Midbrain (tissue), 1 donor: ENCODE data around the gene GPR146.
A peak's percentile ranks its signal among the peaks of the same experiment; 100 is the strongest.

Source experiments
- DNase-seq: peaks from one replicate; lab custom pipeline; 2025; lab: John Stamatoyannopoulos, UW

GPR146 gene

DNA sequence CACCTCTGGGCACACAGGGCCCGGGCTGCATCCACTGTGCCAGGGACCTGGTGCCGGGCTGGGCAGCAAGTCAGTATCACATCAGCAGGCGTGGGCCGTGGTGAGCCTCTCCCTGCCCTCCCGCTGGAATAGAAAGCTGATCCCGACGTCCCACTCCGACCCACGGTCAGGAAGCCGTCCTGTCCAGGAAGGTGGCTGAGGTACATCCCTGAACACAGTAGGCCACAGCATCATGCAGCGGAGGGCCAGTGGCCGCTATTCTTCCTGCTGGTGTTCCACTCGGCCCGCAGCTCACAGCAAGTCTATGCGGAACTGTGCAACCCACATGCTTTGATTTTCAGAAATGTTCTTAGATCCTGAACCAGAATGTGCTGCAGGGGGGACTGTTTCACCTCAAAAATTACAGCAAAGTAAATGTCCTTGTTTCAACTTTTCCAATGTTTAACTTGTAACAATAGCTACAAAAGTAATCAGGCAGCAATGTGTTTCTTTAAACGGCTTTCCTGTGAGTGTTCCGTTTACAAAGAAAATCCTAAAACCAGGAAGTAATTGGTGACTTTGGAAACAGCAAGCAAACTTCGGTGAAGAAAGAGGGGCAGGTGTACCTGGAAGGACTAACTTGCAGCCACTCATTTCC lies 676 bp upstream of the GPR146 start:
- DNase-seq, result no peak

DNA sequence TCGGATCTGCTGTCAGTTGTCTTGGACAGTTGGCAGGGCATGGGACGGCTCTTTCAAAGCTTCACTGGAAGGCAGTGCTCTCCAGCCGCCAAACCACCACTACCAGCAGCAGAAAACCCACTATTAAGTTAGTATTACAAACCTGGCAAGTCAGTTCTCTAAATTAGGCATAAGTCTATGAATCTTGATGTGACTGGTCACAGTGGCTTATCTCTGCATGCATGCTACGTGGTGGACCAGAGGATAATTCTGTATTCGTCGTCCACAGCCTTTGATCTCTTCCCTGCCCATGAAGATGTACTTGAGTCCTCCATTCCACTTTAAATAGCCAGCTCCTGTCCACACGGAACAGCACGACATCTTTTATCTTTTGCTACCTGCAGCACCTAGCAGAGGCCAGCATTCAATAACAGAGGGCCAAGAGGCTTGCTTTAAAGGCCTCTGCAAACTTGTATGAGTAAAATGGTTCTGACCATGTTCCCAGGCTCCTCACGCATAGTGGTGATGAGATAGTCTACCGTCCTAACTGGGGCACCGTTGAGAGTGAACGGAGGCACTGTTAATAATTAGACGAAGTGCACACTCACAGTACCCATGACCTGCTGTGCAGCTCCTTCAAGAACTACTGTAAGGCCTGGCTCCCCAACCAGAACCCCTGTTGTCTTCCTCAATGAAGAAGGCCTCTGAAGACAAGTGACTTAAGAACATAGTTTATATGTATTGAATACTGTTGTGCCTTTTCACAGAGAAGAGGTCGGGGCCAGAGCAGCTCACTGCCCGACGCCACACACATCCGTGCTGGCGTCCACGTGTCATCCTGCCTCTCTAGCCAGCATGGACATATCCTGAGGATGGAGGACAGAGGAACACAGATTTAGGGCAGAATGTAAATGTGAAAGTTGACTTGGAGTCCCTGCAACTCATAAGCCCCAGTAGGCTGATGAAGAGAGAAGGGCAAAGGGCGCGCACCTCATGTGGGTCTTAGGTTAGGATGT lies 1.0 kb downstream of the GPR146 start:
- DNase-seq, result no peak

DNA sequence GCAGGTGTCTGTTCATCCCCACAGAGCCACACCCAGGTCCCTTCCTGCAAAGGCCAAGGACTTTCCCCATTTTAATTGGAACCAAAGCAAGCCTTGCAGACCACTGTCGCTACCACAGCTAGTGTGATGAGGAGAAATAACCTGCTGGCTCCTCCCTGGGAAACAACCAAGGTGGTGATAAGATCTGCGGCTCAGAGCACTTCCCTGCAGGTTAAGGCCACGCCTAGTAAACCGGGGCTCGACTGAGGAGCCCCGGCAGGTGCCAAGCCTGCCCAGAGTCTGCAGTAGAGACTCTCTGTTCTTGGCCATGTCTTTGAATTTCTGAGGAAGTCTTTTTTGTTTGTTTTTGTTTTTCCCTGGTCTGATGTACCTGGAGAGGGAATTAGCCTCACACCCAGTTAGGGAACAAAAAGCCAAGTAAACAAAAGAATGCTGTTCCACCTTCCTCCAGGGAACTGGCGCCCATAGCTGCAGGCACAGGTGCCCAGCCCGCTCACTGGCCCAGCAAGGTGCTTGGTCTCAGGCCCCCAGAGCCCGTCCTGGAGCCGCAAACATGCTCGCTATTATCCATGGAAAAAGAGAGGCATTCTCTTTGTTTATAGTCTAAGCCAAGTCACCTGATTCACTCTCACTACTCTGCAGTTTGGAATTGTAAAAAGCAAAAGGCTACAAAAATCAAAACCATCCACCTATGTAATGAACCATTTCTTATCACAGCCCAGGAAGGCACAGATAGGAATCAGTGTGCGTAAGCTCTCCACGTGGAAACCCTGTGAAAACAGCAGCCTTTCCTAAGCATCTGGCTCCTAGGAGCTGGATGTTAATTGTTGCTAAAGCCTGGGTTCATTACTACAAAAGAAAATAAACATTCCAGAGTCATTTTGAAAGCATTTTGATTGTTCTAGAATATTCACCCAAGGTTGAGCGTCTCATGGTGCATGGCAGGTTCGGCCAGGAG lies 2.7 kb downstream of the GPR146 start:
- DNase-seq, result no peak

DNA sequence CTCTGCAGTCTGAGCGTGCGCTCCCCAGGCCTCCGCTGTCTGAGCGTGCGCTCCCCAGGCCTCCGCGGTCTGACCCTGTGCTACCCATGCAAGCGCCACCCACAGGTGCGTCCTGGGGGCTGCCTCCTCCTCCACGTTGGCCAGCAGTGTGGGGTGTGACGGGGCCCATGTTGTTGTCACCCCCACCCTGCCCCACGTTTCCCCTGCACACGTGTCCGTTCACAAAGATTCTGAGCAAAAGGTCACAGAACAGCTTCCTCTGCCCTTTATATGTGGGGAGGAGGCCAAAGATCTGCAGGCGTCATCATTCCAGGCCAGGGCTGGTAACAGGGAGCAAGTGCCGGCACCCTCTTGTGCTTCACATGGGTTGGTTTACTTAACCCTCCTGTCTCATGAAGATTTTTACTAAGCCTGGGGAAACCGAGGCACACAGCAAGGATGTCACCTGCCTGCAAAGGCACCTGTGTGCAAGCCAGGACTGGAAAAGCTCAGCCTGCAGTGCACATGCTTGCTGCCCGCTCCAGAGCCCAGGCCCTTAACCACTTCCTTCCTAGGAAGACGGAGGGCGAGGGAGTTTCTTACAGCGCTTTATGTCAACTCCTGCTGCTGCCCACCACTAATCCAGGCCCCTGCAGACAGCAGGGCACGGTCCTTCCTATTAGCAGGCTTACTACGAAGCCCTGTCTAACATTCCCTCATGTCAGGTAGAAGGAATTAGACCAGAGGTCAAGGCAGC lies 4.8 kb downstream of the GPR146 start:
- no peak for DNase-seq

DNA sequence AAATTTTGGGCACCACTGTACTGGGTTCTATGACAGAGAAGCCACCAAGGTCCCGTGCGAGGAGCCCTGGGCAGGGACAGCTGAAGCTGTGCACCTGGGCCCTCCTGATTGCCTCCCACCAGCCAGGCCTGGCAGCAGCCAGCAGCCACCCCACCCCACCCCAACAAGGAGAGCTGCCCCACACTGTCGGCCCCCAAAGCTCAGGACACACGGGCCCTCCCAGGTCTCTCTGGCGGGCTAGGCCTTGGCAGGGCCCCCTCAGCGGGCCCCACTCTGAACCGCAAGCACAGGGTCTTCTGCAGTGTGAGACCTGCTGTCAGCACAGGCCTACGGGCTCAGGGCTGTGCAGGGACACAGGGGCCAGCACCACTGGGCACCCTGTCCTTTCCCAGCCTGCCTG lies 5.5 kb downstream of the GPR146 start:
- no peak for DNase-seq

DNA sequence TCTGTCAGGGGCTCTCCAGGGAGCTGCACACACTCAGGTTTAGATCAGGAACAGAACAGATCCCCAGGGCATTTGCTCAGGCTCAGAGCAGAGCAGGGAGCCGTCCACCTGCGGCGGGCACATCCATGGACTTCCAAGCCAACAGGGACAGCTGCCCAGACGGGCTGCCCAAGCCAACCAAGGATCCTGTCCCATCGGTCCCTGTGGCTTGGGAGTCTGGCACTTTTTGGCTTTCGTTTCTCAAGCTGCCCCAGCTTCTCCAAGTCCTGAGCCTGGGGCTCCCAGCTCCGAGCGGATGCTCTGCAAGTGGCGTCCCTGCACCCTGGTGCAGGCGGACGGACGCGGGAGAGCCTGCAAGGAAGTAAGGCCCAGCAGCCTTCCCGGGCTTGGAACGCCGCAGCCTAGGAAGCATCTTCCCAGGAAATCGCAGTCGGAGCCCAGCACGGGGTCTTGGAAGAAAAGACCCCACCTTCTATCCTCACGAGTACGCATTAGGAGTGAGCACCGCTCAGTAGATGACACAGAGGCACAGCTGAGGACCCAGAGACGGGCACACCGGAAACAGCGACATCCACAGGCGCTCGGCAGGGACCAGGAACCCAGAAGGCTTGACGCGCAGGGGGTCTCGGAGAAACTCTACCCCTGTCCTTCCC lies 6.0 kb downstream of the GPR146 start:
- DNase-seq, result no peak

DNA sequence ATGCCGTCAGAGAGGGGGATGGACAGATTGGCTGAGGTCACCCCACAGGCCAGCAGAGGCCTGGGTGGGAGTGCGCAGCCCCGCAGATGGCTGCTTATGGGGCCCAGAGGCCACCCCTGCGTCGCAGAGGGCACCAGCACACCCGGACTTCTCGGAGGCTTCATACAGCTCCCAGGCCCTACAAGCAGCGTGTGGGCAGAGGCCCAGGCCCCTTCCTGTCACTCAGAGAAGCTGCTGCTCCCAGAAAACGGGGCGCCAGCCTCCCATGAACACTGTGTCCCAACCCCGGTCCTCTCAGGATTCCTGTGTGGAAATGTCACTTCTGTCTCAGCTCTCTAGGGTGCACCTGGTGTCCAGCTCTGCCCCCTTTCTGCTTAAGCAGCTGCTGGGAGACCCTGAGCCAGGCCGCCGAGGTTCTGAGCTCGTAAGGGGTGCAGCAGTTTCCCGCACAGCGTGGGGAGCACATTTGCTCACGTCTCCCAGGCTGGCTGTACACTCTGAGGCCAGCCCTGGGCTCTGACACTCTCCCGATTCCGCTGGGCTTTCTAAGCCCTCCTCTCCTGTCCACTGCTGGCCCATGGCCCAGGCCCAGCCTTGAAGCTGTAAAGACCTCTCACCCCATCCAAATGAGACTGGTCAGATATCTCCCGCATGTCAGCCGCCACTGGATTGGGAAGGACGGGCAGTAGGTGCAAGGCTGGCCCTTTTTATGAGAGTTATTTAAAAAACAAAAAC lies 6.8 kb downstream of the GPR146 start:
- DNase-seq, result no peak

DNA sequence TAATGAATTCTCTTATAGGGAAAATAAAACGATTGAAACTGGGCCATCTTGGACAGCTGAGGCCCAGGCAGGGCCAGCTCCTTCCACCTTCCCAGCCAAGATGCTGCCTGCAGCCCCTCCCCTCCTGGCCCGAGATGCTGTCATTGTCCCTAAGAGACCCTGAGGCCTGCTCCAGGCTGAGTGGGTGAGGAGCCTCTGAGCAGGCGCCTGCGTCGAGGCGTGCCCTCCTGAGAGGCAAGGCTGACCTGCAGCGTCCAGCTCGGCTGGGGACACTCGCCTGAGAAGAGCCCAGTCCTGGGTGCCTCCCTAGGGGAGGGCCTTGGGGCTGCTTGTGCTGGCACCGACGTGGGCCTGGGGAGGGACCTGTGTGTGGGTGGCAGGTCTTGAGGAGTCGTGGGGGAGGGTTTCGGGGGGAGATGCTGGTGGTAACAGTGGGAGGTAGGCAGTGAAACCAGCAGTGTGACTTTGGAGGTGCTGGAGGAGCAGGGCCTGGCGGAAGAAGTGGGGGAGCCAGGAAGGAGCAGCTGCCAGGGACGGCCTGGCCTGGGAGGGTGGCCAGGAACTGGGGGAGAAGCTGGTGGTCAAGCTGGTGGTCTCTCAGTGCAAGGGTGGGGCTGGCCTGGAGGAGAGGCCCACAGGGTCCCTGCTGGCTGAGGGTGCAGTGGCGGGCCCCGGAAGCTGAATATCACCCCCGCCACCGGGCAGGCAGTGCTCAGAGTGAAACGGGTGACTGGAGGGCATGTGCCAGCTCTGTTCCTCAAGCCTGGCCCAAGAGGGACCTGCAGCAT lies 7.9 kb downstream of the GPR146 start:
- peak; percentile 26 for DNase-seq

DNA sequence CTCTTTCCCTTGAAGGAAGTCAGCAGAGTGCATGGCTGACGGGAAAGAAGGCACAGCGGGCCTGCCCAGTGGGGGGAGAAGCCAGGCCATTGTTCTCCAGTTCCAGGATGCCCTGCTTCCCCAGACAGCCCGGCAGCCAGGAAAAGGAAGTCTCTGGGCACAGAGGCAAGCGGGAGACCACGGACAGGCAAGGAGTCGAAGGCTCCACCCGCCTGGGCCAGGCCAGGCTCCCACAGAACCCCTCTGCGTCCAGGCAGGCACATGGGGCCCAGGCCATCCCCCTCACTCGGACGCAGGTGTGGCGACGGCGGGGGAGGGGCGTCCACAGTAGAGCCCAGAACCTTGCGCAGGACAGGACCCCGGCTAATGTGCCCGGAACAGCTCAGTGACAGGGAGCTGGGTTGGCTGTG lies 8.7 kb downstream of the GPR146 start:
- DNase-seq, result no peak

DNA sequence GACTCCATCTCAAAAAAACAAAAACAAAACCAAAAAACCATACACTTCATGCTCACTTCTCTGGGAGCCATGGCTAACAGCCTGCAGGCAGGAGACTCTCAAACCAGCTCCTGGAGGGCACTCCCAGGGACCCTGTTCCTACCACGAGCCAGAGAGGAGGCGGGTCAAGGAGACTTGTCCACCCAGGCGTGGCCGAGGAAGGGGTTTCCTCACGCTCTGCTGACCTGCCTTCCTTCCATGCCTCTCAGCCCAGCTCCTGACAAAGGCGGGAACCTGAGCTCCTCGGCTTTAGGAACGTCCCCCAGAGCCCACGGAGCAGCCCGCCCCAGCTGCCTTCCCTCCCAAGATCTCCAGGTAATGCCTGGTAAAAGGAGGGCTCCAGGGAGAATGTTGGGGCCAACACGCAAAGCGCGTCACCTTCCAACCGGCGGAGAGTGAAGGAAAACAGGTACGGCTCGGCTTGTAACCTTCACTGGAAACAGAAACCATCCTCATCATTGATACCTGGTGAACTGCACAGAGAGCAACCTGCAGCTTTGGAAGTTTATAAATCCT lies 9.5 kb downstream of the GPR146 start:
- no peak for DNase-seq

DNA sequence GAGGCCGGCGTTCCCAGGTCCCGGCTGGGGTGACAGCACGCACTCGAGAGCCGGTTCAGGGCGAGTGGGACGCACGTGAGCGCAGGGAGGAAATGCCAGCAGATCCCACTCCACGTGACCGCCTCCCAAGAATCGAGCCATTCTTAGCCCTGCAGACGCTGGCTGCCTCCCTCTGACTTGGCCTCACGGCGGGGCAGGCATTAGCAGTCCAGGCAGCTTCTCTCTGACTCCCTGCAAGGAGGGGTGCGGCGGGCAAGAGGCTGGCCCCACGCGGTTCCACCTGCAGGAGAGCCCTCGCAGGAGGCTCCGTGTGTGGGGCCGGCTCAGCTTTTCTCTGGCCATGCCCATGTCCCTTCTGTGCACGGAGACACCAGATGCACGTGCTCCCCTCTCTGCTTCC lies 10.1 kb downstream of the GPR146 start:
- peak; percentile 59 for DNase-seq

DNA sequence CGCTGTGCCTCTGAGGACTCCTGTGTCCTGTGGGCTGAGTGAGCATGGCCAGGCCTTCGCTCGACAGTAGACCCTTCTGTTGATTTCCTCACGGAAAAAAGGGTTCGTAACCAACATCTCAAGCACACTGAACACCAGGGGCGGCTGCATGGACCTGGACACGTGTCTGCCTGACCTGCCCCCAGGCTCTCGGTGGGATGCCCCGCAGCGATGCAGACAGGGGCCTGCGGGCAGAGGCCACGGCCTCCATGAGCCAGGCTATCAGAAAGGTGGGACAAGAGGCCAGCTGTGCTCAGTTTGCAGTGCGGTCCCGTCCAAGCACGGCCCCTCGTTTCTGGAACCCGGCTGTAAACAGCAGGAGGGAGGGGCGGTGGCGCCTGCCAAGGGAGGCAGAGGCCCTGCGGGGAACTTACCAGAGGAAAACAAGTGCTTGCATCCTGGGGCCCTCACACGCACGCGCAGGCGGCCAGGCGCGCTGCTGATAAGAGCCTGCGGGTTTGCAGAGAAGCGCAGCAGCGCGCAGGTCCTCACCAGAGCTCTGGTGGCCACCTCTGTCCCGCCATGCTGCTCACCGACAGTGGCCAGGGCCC lies 10.6 kb downstream of the GPR146 start:
- DNase-seq, result peak; percentile 76

DNA sequence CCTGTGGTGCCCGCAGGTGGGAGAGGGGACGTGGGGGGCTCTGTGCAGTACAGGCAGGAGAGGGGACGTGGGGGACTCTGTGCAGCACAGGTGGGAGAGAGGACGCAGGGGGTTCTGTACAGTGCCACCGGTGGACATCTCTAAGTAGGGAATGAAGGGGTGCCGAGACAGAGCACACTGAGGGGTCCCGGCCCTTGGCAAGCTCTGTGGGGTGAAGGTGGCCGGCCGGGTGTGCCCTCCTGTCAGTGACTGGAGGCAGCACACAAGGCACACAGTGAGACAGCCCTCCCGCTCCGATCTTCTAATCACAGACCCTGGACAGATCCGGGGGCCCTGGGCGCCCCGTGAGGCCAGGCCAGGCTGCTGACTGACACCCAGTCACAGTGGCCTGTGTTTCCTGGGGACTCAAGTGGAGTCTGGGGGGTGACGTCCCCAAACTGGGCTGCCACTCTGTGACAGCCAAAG lies 11.2 kb downstream of the GPR146 start:
- DNase-seq, result no peak

DNA sequence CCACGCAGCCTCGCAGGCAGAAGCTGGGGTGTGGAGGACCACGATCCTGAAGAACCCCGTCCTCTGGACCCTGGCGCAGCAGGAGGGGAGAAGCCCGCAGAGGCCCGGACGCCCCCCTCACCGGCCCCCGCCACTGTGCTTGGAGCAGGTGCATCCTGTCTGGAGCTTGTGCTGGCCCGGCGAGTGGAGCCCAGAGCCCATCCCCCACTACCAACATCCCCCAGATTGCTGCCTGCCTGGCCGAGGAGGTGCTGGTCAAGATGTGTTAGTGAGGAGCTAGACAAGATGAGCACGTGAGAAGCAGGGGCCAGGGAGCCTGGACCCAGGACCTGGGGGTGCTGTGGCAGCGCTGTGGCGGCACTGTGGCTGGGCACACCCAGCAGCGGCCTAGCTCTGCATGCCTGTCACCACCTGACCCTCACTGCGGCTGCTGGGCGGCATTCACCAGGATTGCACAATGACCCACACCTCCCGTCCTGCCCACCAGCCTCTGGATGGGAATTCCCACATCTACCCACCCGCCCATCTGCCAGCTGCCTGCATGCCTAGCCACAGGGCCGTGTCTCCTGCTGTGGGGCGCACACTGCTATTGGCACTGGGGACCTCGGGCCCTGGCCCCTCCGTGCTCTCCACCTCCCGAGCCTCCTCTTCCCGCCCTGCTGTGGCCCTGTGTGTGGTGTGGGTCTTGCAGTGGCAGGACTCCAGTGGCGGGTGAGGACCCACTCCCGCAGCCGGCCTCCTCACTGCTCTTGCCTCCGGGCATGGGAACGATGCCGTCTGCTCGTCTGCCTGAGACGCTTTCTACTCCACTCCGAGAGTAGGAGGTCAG lies 11.8 kb downstream of the GPR146 start:
- DNase-seq, result no peak

DNA sequence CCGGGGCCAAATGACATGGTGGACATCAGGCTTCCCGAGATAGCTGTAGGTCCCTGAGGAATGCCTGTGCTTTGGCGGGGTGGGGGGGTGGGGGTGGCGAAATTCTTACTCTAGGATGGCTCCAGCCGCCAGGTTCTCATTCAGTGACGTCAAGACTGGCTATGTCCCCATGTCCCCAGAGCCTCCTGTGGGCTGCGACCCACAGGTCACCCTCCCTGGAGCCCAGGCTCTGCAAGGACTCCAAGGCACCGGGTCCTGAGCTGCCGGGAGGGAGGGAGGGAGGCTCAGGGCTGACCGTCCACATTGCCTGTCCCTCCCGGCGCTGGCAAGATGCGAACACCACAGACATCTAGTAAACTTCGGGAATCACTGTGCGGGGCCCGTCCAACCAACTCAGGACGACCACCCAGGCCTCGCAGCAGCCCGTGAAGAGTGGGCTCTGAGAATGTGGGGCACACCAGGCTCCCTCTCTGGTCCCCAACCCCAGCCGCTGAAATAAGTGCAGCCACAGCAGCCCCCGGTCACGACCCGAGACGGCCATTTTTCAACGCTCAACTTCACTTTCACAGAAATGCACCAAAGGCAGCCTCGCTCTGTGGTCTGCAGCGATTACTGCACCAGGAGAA lies 12.6 kb downstream of the GPR146 start:
- no peak for DNase-seq

DNA sequence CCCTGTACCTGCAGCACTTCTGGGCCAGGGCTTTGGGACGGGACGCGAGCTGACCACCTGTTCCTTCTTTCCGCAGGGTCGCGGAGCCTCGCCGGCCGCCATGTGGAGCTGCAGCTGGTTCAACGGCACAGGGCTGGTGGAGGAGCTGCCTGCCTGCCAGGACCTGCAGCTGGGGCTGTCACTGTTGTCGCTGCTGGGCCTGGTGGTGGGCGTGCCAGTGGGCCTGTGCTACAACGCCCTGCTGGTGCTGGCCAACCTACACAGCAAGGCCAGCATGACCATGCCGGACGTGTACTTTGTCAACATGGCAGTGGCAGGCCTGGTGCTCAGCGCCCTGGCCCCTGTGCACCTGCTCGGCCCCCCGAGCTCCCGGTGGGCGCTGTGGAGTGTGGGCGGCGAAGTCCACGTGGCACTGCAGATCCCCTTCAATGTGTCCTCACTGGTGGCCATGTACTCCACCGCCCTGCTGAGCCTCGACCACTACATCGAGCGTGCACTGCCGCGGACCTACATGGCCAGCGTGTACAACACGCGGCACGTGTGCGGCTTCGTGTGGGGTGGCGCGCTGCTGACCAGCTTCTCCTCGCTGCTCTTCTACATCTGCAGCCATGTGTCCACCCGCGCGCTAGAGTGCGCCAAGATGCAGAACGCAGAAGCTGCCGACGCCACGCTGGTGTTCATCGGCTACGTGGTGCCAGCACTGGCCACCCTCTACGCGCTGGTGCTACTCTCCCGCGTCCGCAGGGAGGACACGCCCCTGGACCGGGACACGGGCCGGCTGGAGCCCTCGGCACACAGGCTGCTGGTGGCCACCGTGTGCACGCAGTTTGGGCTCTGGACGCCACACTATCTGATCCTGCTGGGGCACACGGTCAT lies 13.3 kb downstream of the GPR146 start:
- no peak for DNase-seq
